Measurements from ENCODE around the gene RNF207.

DNA sequence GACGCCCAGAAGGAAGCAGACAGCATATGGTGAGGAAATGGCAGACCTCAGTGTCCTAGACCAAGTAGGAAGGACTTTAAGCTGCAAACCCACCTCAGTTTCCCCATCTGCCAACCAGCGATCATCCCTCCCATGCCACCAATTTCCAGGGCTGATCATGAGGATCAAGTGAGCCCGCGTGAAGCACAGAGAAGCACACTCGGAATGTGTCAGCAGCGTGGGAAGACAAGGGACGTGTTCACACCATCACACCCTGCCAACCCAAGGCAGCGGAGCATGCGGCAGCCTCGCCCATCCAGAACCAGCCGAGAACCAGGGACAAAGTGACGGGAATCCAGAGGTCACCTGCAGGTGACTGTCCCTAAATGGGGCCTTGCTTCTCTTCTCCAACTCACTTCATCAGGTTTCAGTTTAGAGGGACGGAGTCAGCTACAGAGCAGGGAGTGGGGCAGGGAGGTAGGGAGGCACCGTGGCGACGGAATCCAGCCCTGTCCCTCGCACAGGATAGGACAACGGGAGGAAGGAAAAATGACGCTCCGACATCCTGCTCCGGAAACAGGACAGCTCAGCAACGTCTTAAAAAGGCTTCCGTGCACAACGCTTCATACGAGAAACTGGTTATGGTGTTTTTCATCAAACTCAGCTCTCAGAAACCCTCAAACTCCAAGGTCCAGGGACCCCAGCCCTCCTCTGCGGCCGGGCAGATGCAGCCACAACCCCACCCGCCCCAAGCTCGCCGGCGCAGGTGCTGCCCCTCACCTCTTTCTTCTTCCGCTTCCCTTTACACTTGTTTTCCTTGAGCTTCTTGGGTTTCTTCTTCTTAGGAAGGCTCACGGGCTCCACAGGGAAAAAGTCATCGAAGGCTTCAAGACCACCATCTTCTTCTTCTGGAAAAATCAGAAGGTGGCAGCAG, 38.3 kb upstream of the RNF207 start:
- no peak for TF ChIP-seq EP300 (IDR thresholded peaks at IDR 0.05)
- TF ChIP-seq, protein P1, sequence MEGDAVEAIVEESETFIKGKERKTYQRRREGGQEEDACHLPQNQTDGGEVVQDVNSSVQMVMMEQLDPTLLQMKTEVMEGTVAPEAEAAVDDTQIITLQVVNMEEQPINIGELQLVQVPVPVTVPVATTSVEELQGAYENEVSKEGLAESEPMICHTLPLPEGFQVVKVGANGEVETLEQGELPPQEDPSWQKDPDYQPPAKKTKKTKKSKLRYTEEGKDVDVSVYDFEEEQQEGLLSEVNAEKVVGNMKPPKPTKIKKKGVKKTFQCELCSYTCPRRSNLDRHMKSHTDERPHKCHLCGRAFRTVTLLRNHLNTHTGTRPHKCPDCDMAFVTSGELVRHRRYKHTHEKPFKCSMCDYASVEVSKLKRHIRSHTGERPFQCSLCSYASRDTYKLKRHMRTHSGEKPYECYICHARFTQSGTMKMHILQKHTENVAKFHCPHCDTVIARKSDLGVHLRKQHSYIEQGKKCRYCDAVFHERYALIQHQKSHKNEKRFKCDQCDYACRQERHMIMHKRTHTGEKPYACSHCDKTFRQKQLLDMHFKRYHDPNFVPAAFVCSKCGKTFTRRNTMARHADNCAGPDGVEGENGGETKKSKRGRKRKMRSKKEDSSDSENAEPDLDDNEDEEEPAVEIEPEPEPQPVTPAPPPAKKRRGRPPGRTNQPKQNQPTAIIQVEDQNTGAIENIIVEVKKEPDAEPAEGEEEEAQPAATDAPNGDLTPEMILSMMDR (IDR thresholded peaks at IDR 0.05): no peak
- TF ChIP-seq POLR2A (IDR thresholded peaks at IDR 0.05; ENCODE audit: low read depth): no peak

Data from esophagus muscularis mucosa (tissue), 4 donors.